ENCODE data around the gene TMEM259.

DNA sequence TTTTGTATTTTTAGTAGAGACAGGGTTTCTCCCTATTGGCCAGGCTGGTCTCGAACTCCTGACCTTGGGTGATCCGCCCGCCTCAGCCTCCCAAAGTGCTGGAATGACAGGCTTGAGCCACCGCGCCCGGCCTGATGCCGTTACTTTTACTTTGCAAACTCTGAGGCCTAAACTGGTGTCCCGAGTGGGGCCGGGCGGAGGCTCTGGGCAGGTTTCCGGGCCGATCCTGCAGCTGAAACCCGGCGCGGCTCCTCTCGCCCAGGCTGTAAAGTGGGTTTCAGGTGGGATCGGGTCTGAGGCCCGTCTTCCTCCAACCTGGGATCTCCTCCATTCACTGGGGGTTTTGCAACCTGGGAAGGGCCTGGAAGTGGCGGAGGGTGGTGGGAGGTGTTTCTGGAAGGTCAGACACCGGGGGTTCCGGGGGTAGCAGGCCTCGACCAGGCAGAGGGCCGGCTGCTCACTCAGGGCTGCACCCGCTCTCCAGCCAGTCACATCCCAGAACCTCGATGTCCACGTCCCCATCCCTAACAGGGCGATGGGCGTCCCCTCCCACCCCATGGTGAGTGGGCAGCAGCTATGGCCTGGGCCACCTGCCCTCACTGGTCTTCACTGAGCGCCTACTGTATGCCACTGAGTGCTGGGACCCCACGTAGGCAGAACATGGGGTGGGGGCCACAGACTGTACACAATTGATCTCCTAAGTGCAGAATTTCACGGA lies 58.1 kb downstream of the TMEM259 start:
- no peak for TF ChIP-seq CREB1 (CRISPR knock-in tag; IDR thresholded peaks at IDR 0.05; ENCODE audit: low read depth)
- TF ChIP-seq, protein P1, sequence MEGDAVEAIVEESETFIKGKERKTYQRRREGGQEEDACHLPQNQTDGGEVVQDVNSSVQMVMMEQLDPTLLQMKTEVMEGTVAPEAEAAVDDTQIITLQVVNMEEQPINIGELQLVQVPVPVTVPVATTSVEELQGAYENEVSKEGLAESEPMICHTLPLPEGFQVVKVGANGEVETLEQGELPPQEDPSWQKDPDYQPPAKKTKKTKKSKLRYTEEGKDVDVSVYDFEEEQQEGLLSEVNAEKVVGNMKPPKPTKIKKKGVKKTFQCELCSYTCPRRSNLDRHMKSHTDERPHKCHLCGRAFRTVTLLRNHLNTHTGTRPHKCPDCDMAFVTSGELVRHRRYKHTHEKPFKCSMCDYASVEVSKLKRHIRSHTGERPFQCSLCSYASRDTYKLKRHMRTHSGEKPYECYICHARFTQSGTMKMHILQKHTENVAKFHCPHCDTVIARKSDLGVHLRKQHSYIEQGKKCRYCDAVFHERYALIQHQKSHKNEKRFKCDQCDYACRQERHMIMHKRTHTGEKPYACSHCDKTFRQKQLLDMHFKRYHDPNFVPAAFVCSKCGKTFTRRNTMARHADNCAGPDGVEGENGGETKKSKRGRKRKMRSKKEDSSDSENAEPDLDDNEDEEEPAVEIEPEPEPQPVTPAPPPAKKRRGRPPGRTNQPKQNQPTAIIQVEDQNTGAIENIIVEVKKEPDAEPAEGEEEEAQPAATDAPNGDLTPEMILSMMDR (conservative IDR thresholded peaks at IDR 0.05; ENCODE audit: low read depth in 2 of 2) = no peak
- TF ChIP-seq POLR2AphosphoS5 (IDR thresholded peaks at IDR 0.05; ENCODE audit: low read depth) = no peak
- no peak for TF ChIP-seq EZH2 (IDR thresholded peaks at IDR 0.05; ENCODE audit: low read depth, unreplicated experiment)
- TF ChIP-seq, protein P2, sequence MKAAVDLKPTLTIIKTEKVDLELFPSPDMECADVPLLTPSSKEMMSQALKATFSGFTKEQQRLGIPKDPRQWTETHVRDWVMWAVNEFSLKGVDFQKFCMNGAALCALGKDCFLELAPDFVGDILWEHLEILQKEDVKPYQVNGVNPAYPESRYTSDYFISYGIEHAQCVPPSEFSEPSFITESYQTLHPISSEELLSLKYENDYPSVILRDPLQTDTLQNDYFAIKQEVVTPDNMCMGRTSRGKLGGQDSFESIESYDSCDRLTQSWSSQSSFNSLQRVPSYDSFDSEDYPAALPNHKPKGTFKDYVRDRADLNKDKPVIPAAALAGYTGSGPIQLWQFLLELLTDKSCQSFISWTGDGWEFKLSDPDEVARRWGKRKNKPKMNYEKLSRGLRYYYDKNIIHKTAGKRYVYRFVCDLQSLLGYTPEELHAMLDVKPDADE (IDR thresholded peaks at IDR 0.05) = no peak
- no peak for TF ChIP-seq REST (IDR thresholded peaks at IDR 0.05; ENCODE audit: unreplicated experiment)
- TF ChIP-seq EZH2phosphoT487 (IDR thresholded peaks at IDR 0.05; ENCODE audit: unreplicated experiment) = no peak
- no peak for TF ChIP-seq JUNB (IDR thresholded peaks at IDR 0.05; ENCODE audit: unreplicated experiment)
- TF ChIP-seq ZNF331 (CRISPR knock-in tag; IDR thresholded peaks at IDR 0.05; ENCODE audit: low read depth) = no peak
- no peak for TF ChIP-seq ZNF462 (CRISPR knock-in tag; IDR thresholded peaks at IDR 0.05)
- no peak for TF ChIP-seq STAT1 (IDR thresholded peaks at IDR 0.05; ENCODE audit: unreplicated experiment)

Data from GM23338 (cell line).